Stomach smooth muscle (tissue), 2 donors: ENCODE measurements around the gene CSTB.

Experiments used
- H3K27ac ChIP-seq: one replicate; pipeline ENCODE4 v1.7.0; 2013; ENCODE audit warnings: mild to moderate bottlenecking, low read length, inconsistent platforms
- H3K27me3 ChIP-seq, 2 donors: one replicate each; pipeline ENCODE4 v1.7.0; 2013; ENCODE audit warnings: low read length in 2 of 2; ENCODE audit not compliant: insufficient read depth in 2 of 2, control insufficient read depth in 1 of 2
- H3K36me3 ChIP-seq, 2 donors: one replicate each; pipeline ENCODE4 v1.7.0; 2013; ENCODE audit warnings: low read length in 2 of 2; ENCODE audit not compliant: control insufficient read depth in 2 of 2, insufficient read depth in 2 of 2
- H3K4me1 ChIP-seq: one replicate; pipeline ENCODE4 v1.7.0; 2013; ENCODE audit warnings: low read length; ENCODE audit not compliant: control insufficient read depth, insufficient read depth
- H3K4me3 ChIP-seq, 2 donors: one replicate each; pipeline ENCODE4 v1.7.0; 2013; ENCODE audit warnings: low read length in 2 of 2
- H3K9ac ChIP-seq, 2 donors: one replicate each; pipeline ENCODE4 v1.7.0; 2013; ENCODE audit warnings: low read length in 2 of 2, mild to moderate bottlenecking in 1 of 2
- H3K9me3 ChIP-seq, 2 donors: one replicate each; pipeline ENCODE4 v1.7.0; 2013; ENCODE audit warnings: low read length in 2 of 2; ENCODE audit not compliant: control insufficient read depth in 2 of 2
- donor health status: healthy.
- donor health status: Pancreatic carcinoma.

The CSTB gene

DNA sequence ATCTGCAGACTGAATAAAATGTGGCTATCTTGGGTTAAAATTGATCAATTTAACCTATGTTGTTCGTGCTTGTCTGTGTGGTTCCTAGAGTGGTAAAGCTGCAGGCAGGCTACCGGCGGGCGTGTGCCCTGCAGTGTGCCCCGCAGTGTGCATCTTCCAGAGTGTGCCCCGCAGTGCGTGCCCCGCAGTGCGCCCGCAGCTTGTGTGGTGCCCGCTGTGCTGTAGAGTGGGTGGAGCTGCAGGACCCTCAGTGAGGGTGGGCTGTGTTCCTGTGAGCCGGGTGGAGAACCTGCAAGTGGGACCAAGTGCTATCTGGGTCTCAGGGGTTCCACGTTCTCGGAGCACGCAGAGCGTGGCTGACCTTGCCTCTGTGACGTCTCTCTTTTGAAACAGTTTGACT is 24.0 kb upstream of the CSTB start:
- peaks cover 50 to 62% of the 10 kb centered on the region in 2 donors for H3K36me3 ChIP-seq
- H3K4me1 ChIP-seq, result no peaks in the 10 kb centered on the region
- no peaks in the 10 kb centered on the region for H3K27me3 ChIP-seq
- no peak overlapping the region for H3K9ac ChIP-seq
- H3K27ac ChIP-seq, result no peak overlapping the region
- H3K9me3 ChIP-seq, result no peaks in the 10 kb centered on the region
- no peak overlapping the region for H3K4me3 ChIP-seq

GRCh38 chr21:43799301-43799840 is 23.3 kb upstream of the CSTB start:
- Histone ChIP-seq H3K9me3 (no peaks in the 10 kb centered on the region), H3K27ac (no peak overlapping the region), H3K27me3 (no peaks in the 10 kb centered on the region), H3K36me3 (peaks cover 50 to 68% of the 10 kb centered on the region in 2 donors), H3K9ac (no peak overlapping the region), H3K4me3 (no peak overlapping the region), H3K4me1 (no peaks in the 10 kb centered on the region)

- Histone ChIP-seq H3K9ac (no peak overlapping the region), H3K27me3 (no peaks in the 10 kb centered on the region), H3K4me1 (no peaks in the 10 kb centered on the region), H3K9me3 (no peaks in the 10 kb centered on the region), H3K27ac (no peak overlapping the region), H3K4me3 (no peak overlapping the region), H3K36me3 (peaks cover 61 to 74% of the 10 kb centered on the region in 2 donors)
Observed at GRCh38 chr21:43797925-43798715, 22.0 kb upstream of the CSTB start.

GRCh38 chr21:43797415-43797814 is 21.3 kb upstream of the CSTB start:
- H3K9me3 ChIP-seq, result no peaks in the 10 kb centered on the region
- peaks cover 68 to 75% of the 10 kb centered on the region in 2 donors for H3K36me3 ChIP-seq
- no peaks in the 10 kb centered on the region for H3K27me3 ChIP-seq
- no peak overlapping the region for H3K9ac ChIP-seq
- no peak overlapping the region for H3K27ac ChIP-seq
- no peaks in the 10 kb centered on the region for H3K4me1 ChIP-seq
- no peak overlapping the region for H3K4me3 ChIP-seq

DNA sequence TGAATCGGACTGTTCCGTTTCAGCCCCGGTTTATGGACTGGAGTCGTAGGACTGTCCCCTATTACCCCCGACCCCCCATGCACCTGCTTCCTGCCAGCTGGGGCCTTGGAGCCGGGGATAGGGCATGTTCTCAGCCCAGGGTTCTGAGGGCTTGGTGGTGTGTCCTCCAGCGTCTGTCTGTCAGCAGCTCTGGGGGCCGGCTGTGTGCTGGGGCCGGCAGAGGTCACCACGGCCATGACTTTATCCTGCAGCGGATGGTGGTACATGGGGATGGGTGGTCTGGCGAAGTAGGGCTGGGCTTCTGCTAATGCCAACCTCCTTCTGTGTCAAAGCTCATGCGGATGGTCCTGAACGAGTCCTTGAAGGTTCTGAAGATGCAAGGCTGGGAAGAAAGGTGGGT is 18.7 kb upstream of the CSTB start:
- no peak overlapping the region for H3K9ac ChIP-seq
- H3K4me3 ChIP-seq, result no peak overlapping the region
- peaks cover 57 to 69% of the 10 kb centered on the region in 2 donors for H3K36me3 ChIP-seq
- no peak overlapping the region for H3K27ac ChIP-seq
- peaks cover 11% of the 10 kb centered on the region for H3K4me1 ChIP-seq
- no peaks in the 10 kb centered on the region for H3K9me3 ChIP-seq
- no peaks in the 10 kb centered on the region for H3K27me3 ChIP-seq

- no peaks in the 10 kb centered on the region for H3K27me3 ChIP-seq
- no peaks in the 10 kb centered on the region for H3K9me3 ChIP-seq
- peaks cover 13% of the 10 kb centered on the region for H3K4me1 ChIP-seq
- H3K4me3 ChIP-seq, result no peak overlapping the region
- peaks cover 57 to 64% of the 10 kb centered on the region in 2 donors for H3K36me3 ChIP-seq
- no peak overlapping the region for H3K9ac ChIP-seq
- H3K27ac ChIP-seq, result no peak overlapping the region
Observed at GRCh38 chr21:43794311-43794710, 18.2 kb upstream of the CSTB start.

DNA sequence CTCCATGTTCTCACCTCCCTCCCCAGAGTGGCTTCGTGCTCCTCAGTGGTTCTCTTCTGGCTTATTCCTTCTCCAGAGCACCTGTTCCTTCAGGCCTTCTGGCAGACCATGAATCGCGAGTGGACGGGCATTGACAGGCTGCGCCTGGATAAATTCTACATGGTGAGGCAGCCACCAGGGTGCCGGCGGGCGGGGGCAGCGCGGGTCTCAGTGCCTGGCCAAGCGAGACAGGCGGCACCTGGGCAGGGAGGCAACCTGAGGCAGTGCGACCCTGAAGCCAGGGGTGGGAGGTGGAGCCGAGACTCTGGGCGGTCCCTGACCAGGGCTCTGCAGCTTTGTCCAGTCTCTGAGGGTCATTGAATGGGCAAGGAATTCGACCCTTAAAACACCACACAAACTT is 17.1 kb upstream of the CSTB start:
- Histone ChIP-seq H3K4me3 (no peak overlapping the region), H3K27me3 (no peaks in the 10 kb centered on the region), H3K36me3 (peaks cover 53 to 56% of the 10 kb centered on the region in 2 donors), H3K9ac (no peak overlapping the region), H3K4me1 (peaks cover 15% of the 10 kb centered on the region), H3K27ac (no peak overlapping the region), H3K9me3 (no peaks in the 10 kb centered on the region)

DNA sequence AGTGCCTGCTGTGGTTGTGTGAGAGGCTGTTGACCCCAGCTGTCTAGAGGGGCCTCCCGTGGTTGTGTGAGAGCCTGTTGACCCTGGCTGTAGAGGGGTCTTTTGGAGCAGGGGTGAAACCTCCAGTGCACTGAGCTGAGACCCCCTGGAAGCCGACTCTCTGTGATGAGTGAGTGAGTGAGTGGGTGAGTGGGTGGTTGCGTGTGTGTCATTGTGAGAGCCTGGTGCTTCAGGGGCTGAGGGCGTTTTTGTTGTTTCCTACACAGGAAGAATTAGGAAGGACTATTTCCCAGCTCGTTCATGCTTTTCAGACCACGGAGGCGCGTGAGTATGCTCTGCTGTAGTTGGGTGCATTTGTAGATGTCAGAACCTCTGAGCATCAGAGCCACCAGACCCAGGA is 16.3 kb upstream of the CSTB start:
- Histone ChIP-seq H3K4me1 (peaks cover 15% of the 10 kb centered on the region), H3K27ac (no peak overlapping the region), H3K27me3 (no peaks in the 10 kb centered on the region), H3K4me3 (no peak overlapping the region), H3K9me3 (no peaks in the 10 kb centered on the region), H3K9ac (no peak overlapping the region), H3K36me3 (peaks cover 44 to 48% of the 10 kb centered on the region in 2 donors)

- peak overlapping the region; percentile 63 to 87 for H3K4me3 ChIP-seq
- H3K9ac ChIP-seq, result peak overlapping the region; percentile 47 to 73
- H3K4me1 ChIP-seq, result peaks cover 15% of the 10 kb centered on the region
- no peaks in the 10 kb centered on the region for H3K9me3 ChIP-seq
- no peaks in the 10 kb centered on the region for H3K27me3 ChIP-seq
- H3K36me3 ChIP-seq, result peaks cover 23 to 31% of the 10 kb centered on the region in 2 donors
- no peak overlapping the region for H3K27ac ChIP-seq
Observed at GRCh38 chr21:43790010-43790524, 14.0 kb upstream of the CSTB start.

DNA sequence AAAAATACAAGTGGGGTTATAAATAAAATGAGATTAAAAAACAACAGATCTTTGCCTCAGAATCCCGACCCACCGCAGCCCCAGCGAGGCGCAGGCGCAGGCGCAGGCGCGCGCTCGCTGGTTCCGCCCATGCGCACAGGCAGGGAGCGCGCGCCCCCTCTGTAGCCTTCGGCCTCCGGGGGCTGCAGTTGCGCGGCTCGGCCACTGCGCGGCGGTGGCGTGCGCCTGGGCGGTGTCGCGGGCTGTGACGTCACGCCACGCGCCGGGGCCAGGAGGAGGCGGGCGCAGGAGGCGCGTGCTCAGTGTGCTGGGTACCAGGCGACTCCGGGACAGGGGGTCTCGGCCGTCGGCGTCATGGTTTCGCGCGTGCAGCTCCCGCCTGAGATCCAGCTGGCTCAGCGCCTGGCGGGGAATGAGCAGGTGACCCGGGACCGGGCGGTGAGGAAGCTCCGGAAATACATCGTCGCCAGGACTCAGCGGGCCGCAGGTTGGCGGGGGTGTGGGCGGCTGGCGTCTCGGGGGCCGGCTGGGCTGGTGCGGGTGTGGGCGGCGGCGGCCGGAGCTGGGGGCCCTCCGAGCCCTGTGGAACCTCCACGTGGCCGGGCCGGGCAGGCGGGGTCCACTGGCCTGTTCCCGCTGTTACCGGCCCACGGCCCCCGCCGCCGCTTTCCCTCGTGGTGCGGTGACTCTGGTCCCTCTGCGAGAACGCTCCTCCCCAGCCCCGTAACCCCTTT is 13.3 kb upstream of the CSTB start, which contains the start of gene RRP1:
RRP1 (plus strand) TSS at position 302 of the 734 bp plus-strand sequence; CDS start at position 355, 53 bp downstream.
- Histone ChIP-seq H3K4me3 (peak within 1 kb of the TSS; percentile 65 to 87), H3K27me3 (no peaks in the 10 kb centered on the region), H3K36me3 (peaks cover 23 to 26% of the 10 kb centered on the region in 2 donors), H3K9ac (peak within 1 kb of the TSS; percentile 57 to 73), H3K27ac (peak within 1 kb of the TSS; percentile 46), H3K9me3 (no peaks in the 10 kb centered on the region), H3K4me1 (peaks cover 15% of the 10 kb centered on the region)
